K562 (cell line): Measurements from ENCODE around the gene SPOCD1. TPM values are rescaled to one million over a fixed set of nuclear protein-coding genes. Genes with fewer than 3 reads are reported as not detected.

Experiments used
- CCAR2 ChIP-seq: fragments of 200-400 bp; formaldehyde crosslinking; IDR thresholded peaks from 2 replicates; pipeline ENCODE4 v1.6.1; 2017; ENCODE audit warnings: mild to moderate bottlenecking, low read depth, low read length
- CEBPG ChIP-seq, 3 experiments: fragments of 200-800 bp in 1 of 3; sonication (Bioruptor generic) in 1 of 3; sonication (generic) in 1 of 3; formaldehyde crosslinking in 1 of 3; IDR thresholded peaks in 2 of 3; conservative IDR thresholded peaks in 1 of 3; 2 replicates each; pipeline versions ENCODE4 v1.6.1 to v1.8.0; 2016 to 2022; ENCODE audit warnings: missing compliant biosample characterization in 2 of 3, missing genetic modification characterization in 2 of 3, mild to moderate bottlenecking in 1 of 3, missing genetic modification reagents in 1 of 3
- CXXC5 ChIP-seq: fragments of 250-450 bp; sonication (Bioruptor Pico); IDR thresholded peaks from 2 replicates; pipeline ENCODE4 v1.8.0; 2022; ENCODE audit warnings: inconsistent platforms, mild to moderate bottlenecking, moderate library complexity
- FIP1L1 ChIP-seq: fragments of 200-400 bp; formaldehyde crosslinking; IDR thresholded peaks from 2 replicates; pipeline ENCODE4 v1.6.1; 2018; ENCODE audit warnings: mild to moderate bottlenecking, low read depth, low read length; ENCODE audit not compliant: poor library complexity, severe bottlenecking
- FOXK1 ChIP-seq: sonication (generic); formaldehyde crosslinking; IDR thresholded peaks from 2 replicates; pipeline ENCODE4 v1.8.0; 2022; ENCODE audit warnings: missing genetic modification reagents, mild to moderate bottlenecking, borderline replicate concordance
- HNRNPUL1 ChIP-seq: fragments of 200-400 bp; formaldehyde crosslinking; IDR thresholded peaks from 2 replicates; pipeline ENCODE4 v1.6.1; 2017; ENCODE audit warnings: low read length
- KAT7 ChIP-seq: sonication (generic); formaldehyde crosslinking; IDR thresholded peaks from 2 replicates; pipeline ENCODE4 v1.8.0; 2022; ENCODE audit warnings: missing genetic modification reagents, mild to moderate bottlenecking, borderline replicate concordance
- KLF10 ChIP-seq: fragments of 250-450 bp; sonication (Bioruptor Pico); IDR thresholded peaks from 2 replicates; pipeline ENCODE4 v1.6.1; 2021; ENCODE audit warnings: matching md5 sums
- KLF13 ChIP-seq: fragments of 450-650 bp; IDR thresholded peaks from 2 replicates; pipeline ENCODE4 v1.6.1; 2016; ENCODE audit warnings: missing genetic modification characterization, low read depth, mild to moderate bottlenecking, missing compliant biosample characterization, moderate library complexity, borderline replicate concordance
- NFXL1 ChIP-seq: fragments of 450-650 bp; formaldehyde crosslinking; IDR thresholded peaks from 2 replicates; pipeline ENCODE4 v1.4.0; 2021; ENCODE audit warnings: mild to moderate bottlenecking
- PHF20 ChIP-seq: fragments of 450-650 bp; IDR thresholded peaks from 2 replicates; pipeline ENCODE4 v1.6.1; 2018; ENCODE audit not compliant: partially characterized antibody
- PHTF2 ChIP-seq: fragments of 250-450 bp; sonication (Bioruptor Pico); IDR thresholded peaks from 2 replicates; pipeline ENCODE4 v1.5.0; 2021; ENCODE audit warnings: mild to moderate bottlenecking
- SAP30 ChIP-seq: fragments of 200-600 bp; sonication (generic); IDR thresholded peaks from 2 replicates; pipeline ENCODE4 v1.6.1; 2012; ENCODE audit warnings: borderline replicate concordance, low read depth, mild to moderate bottlenecking, moderate library complexity, low read length, control low read depth, inconsistent platforms; ENCODE audit not compliant: insufficient read depth, poor library complexity, severe bottlenecking
- TARDBP ChIP-seq: fragments of 450-650 bp; IDR thresholded peaks from 2 replicates; pipeline ENCODE4 v1.6.1; 2016
- ZFPM2 ChIP-seq: fragments of 250-450 bp; sonication (Bioruptor Pico); IDR thresholded peaks from 2 replicates; pipeline ENCODE4 v1.5.1; 2022; ENCODE audit warnings: mild to moderate bottlenecking
- ZNF133 ChIP-seq: fragments of 250-450 bp; sonication (Bioruptor Pico); IDR thresholded peaks from 2 replicates; pipeline ENCODE4 v1.4.0; 2020; ENCODE audit warnings: mild to moderate bottlenecking
- ZNF224 ChIP-seq: sonication (generic); formaldehyde crosslinking; IDR thresholded peaks from 2 replicates; pipeline ENCODE4 v1.8.0; 2022; ENCODE audit warnings: mild to moderate bottlenecking, missing genetic modification reagents
- ZNF696 ChIP-seq: fragments of 250-450 bp; sonication (Bioruptor Pico); conservative IDR thresholded peaks from 2 replicates; pipeline ENCODE4 v1.4.0; 2020; ENCODE audit warnings: mild to moderate bottlenecking, moderate library complexity
- polyA plus RNA-seq, 8 experiments: library from polyadenylated mRNA; depleted of rRNA in 4 of 8; stranded (reverse) in 5 of 8; unstranded in 3 of 8; fragments of >200 nt; fragmentation: Nextera tagmentation in 2 of 8; fragmentation: Illumina TruSeq in 1 of 8; extraction: Ambion mirVana in 2 of 8; extraction: Trizol in 1 of 8; gene quantifications; 2 replicates each; pipeline versions ENCODE4 v1.2.1 to v1.2.3, GENCODE V29; 2011 to 2014; ENCODE audit warnings: inconsistent platforms in 1 of 8, missing spikeins in 1 of 8
- total RNA-seq, 7 experiments: library from RNA; depleted of rRNA in 6 of 7; stranded (reverse); fragments of >200 nt in 6 of 7; fragmentation: Illumina TruSeq in 2 of 7; extraction: Trizol in 2 of 7; gene quantifications; 2 replicates each; pipeline versions ENCODE4 v1.2.1 to v1.2.3, GENCODE V29; 2011 to 2021; ENCODE audit warnings: low replicate concordance in 1 of 7
- TF ChIP-seq, protein P1 (sequence below): sonication (generic); formaldehyde crosslinking; IDR thresholded peaks from 2 replicates; pipeline ENCODE4 v1.8.0; 2022; ENCODE audit warnings: mild to moderate bottlenecking, missing genetic modification reagents
- TF ChIP-seq, protein P2 (sequence below): IDR thresholded peaks from 2 replicates; pipeline ENCODE4 v1.6.1; 2011; ENCODE audit not compliant: insufficient read length; ENCODE audit errors: extremely low read depth
- TF ChIP-seq, protein P3 (sequence below): fragments of 250-450 bp; sonication (Bioruptor Pico); IDR thresholded peaks from 2 replicates; pipeline ENCODE4 v1.8.0; 2021; ENCODE audit warnings: borderline replicate concordance, mild to moderate bottlenecking, moderate library complexity; ENCODE audit not compliant: poor library complexity, severe bottlenecking
- TF ChIP-seq, protein P4 (sequence below), 2 experiments: IDR thresholded peaks in 1 of 2; conservative IDR thresholded peaks in 1 of 2; 2 replicates each; pipeline ENCODE4 v1.6.1; 2016; ENCODE audit warnings: low read depth in 2 of 2, mild to moderate bottlenecking in 1 of 2, missing compliant biosample characterization in 1 of 2, missing genetic modification characterization in 1 of 2, moderate library complexity in 1 of 2

SPOCD1 gene
- total and polyA plus RNA-seq, 9 of the 15 experiments (the other 6 are each of a cell fraction or from before 2014, with no cell fraction given) = 0.03 to 0.71 (median 0.26) TPM; not detected in 1

DNA sequence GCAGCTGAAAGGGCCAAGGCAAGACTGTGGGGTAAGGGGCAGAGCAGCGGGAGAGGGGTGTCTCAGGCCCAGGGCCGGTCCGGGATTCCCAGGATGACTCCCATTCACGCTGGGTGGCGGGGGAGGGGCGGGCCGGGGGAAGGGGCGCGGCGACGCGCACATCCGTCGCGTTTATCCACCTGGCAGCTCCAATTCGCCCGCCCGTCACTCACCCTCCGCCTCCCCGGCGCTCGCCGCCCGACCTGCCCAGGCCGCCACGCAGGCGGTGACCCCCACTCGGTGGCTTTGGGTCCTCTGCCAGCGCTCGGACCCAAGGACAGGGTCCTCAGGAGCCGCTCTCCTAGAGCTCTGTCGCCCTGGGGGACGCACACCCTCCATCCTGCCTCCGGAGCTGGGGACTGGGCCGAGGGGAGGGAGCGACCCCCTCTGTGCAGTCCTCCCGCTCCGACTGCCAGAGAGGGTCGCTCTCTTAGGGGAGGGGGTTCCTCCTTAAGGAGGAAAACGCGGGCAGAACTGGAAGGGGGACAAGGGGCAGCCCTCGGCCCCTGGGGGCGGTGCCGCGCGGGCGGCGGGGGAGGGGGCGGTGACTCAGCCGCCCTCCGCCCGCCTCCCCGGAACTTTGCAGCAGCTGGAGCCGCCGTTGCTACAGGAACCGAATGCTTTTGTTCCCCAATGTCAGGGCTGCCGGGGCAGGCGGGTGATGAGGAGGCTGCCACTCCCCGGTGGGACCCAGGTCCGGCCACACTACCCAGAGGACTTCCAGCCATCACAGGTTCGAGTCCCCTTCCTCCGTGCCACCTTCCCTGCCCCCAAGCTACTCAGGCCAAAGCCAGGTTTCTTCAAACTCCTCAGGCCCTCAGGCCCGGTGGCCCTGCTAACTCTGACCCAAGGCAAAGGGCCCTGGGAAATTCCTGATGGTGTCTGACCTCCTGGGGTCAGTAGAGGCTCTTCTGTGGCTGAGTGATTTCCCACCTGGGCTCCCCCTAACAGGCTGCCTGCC lies 55.1 kb downstream of the SPOCD1 start (continued):
- TF ChIP-seq ZNF696 (no peak), FOXK1 (CRISPR knock-in tag) (no peak), FIP1L1 (no peak), CCAR2 (no peak), CEBPG (CRISPR knock-in tag; IDR thresholded peaks at IDR 0.05) (no peak), CEBPG (tag; conservative IDR thresholded peaks at IDR 0.05 in 1 of 2, IDR thresholded peaks at IDR 0.05 in 1 of 2) (no peak), KLF13 (tag) (no peak), CXXC5 (0 out of 2 replicates have a peak, but pooled peaks have one; percentile 18), ZFPM2 (no peak), PHTF2 (CRISPR knock-in tag) (no peak), TARDBP (no peak), SAP30 (no peak), ZNF133 (no peak), KAT7 (CRISPR knock-in tag) (no peak), ZNF224 (no peak), HNRNPUL1 (no peak), NFXL1 (CRISPR knock-in tag) (no peak), PHF20 (no peak), KLF10 (CRISPR knock-in tag) (no peak)
- TF ChIP-seq, protein P1, sequence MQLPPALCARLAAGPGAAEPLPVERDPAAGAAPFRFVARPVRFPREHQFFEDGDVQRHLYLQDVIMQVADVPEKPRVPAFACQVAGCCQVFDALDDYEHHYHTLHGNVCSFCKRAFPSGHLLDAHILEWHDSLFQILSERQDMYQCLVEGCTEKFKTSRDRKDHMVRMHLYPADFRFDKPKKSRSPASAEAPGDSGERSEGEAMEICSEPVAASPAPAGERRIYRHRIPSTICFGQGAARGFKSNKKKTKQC = 0 out of 2 replicates have a peak, but pooled peaks have one; percentile 50
- TF ChIP-seq, protein P2, sequence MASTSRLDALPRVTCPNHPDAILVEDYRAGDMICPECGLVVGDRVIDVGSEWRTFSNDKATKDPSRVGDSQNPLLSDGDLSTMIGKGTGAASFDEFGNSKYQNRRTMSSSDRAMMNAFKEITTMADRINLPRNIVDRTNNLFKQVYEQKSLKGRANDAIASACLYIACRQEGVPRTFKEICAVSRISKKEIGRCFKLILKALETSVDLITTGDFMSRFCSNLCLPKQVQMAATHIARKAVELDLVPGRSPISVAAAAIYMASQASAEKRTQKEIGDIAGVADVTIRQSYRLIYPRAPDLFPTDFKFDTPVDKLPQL = no peak
- TF ChIP-seq, protein P3, sequence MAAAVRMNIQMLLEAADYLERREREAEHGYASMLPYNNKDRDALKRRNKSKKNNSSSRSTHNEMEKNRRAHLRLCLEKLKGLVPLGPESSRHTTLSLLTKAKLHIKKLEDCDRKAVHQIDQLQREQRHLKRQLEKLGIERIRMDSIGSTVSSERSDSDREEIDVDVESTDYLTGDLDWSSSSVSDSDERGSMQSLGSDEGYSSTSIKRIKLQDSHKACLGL (CRISPR knock-in tag) = no peak
- TF ChIP-seq, protein P4, sequence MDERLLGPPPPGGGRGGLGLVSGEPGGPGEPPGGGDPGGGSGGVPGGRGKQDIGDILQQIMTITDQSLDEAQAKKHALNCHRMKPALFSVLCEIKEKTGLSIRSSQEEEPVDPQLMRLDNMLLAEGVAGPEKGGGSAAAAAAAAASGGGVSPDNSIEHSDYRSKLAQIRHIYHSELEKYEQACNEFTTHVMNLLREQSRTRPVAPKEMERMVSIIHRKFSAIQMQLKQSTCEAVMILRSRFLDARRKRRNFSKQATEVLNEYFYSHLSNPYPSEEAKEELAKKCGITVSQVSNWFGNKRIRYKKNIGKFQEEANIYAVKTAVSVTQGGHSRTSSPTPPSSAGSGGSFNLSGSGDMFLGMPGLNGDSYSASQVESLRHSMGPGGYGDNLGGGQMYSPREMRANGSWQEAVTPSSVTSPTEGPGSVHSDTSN (CRISPR knock-in tag; IDR thresholded peaks at IDR 0.05; ENCODE audit: low read depth) = no peak
- TF ChIP-seq, protein P4 (tag; conservative IDR thresholded peaks at IDR 0.05; ENCODE audit: low read depth) = no peak
